GM19438 (cell line): ENCODE data around the gene ARFGAP1.

Experiments
- ATAC-seq: cut with Tn5 transposase; IDR thresholded peaks from one replicate; pipeline ENCODE4 v1.9.1; 2021; ENCODE audit warnings: low read depth; ENCODE audit not compliant: unreplicated experiment

ARFGAP1 gene

DNA sequence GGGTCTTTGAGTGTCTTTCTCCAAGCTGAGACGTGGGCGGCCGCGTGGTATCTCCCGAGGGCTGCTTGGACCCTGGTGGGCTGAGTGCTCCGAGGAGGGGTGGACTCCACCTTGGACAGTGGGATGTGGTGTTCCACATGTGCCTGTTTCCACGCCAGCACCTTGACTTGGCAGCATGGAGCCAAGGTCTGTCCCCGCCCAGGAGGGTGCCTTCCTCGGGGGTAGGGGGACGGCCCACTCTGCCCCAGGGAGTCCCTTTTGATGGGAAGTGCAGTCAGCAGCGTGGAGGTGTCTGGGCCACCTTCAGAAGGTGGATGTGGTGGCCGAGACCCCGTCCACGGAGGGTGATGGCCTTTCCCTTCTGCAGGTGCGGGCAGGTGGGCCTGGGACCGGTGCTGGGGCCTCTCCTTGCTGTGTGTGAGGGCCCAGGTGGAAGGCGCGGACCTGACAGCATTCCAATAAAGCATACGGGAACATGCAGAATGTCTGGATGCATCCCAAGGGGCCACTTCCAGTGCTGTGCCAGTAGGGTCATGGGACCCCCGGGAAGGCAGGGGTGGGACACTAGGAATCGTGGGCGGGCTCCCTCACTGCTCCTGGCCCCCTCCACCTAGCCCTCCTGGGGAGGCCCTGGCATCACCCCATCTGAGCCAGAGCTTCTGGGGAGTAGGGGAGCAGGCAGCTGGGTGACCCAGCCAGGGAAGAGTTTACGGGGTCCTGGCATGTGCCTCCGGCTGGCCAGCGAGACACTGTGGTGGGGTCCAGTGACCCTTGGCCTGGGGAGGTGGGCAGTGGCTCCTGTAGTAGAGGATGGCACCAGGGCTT, 16.9 kb downstream of the ARFGAP1 start:
- no peak for ATAC-seq

- no peak for ATAC-seq
Measured at GRCh38 chr20:63290136-63290676, 17.6 kb downstream of the ARFGAP1 start.

DNA sequence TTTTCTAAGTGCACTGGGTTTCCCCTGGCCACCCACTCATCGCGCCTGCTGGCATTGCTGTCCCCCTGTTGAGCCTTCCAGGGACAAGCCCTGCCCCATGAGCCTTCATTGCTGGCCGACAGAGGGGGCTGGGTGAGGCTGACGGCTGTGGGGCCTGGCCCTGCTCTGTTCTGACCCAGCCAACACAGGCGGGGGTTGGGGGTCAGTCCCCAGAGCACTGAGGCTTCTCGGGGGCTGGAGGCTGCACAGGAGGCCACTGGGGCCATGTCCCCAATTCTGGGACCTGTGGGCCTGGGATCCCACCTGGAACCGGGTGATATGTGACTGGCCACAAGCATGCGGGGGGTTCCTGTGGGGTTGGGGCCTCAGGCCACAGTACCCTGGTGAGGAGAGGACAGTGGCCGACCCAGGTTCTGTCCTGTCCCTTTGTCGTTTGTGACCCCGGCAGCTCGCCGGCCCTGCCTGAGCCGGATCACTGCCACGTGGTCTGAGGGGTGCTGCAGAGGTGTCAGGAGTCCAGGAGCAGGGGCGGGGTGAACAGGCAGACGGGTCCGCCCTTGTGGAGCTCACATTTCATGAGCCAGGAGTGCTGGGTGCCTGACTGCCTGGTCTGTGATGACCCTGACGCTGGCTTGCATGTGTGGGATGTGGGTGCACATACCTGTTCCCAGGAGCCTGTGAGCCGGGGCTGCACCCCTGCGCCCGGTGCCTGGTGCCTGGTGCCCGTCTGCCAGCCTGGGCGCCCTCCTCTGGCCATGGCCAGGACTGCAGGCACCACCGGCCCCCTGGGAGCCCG, 18.3 kb downstream of the ARFGAP1 start:
- no peak for ATAC-seq

DNA sequence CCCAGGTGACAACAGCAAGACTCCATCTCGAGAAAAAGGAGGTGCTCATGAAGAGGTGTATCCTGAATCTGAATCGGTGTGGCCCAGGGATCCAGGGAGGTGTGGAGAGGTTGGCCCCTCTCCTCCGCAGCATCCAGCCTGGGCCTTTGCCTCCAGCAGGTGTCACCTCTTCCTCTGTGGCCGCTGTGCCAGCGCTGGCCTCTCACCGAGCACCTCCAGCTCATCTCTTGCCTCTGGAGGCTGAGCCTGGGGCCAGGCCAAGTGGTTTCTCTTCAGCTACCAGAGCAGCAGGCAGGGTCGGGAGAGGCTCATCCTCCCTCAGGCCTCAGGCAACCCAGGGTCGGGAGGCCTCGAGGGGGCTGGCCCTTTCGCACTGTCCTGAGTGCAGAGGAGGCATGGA, 19.2 kb downstream of the ARFGAP1 start:
- ATAC-seq = no peak

- no peak for ATAC-seq
Measured at GRCh38 chr20:63292292-63292701, 19.7 kb downstream of the ARFGAP1 start.

DNA sequence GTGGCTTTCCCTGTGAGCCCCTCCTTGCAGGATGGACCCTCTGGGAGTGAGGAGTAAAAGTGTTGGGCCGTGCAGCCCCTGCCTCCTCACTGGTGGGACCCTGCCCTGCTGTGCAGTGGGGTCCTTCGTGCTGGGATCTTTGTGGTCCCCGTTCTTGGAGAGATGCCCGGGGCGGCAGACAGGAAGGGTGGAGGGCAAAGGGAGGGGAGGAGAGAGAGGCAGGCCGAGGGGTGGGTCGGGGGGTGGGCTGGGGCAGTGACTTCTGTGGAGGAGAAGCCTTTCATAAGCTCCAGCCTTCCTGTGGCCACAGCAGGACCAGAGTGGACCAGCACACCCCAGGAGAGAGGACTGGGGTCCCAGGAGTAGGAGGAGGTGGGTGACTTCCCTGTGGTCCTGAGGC, 20.3 kb downstream of the ARFGAP1 start, which contains the start of gene COL20A1:
Gene COL20A1, plus strand, starts transcription at position 283 of the 400 bp plus-strand sequence. CDS start 1,922 bp downstream, outside the sequence.
- ATAC-seq = no peak

GRCh38 chr20:63293456-63293855, 20.8 kb downstream of the ARFGAP1 start:
- no peak for ATAC-seq

GRCh38 chr20:63293871-63294535, 21.4 kb downstream of the ARFGAP1 start:
- ATAC-seq = no peak

DNA sequence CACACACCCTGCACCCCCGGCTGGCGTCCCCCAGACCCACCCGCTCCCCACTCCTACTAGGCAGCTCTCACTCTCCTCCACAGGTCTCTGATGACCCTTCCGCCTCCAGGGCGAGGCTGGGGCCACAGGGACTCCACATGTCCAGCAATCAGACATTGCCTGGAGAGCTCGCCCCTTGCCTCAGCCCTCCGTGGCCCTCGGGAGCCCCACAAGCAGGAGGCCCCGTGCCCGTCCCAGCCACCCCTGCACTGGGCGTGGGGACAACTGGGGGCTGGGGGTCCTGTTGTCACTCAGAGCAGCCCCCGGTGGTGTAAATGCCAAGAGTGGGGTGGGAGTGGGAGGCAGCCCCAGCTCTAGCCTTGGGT, 21.9 kb downstream of the ARFGAP1 start:
- ATAC-seq = no peak

- no peak for ATAC-seq
Measured at GRCh38 chr20:63295018-63295417, 22.4 kb downstream of the ARFGAP1 start.

DNA sequence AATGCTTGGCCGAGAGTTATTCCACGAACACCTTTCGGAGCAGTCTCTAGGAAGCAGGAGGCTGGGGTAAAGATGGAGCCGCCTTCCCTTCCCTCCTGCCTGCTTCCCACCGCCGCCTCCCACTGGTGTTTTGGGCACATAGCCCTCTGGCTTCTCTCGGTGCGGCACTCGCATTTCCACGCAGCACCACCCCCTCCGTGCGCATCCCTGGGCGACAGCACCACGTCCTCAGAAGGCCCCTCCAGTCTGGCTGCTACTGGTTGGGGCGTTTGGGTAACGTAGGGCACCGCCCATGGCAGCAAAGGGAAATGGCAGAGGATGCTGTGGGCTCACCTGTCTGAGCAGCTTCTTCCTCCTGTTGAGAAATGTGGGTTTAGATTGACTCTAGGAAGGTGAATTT, 22.8 kb downstream of the ARFGAP1 start:
- ATAC-seq = no peak

DNA sequence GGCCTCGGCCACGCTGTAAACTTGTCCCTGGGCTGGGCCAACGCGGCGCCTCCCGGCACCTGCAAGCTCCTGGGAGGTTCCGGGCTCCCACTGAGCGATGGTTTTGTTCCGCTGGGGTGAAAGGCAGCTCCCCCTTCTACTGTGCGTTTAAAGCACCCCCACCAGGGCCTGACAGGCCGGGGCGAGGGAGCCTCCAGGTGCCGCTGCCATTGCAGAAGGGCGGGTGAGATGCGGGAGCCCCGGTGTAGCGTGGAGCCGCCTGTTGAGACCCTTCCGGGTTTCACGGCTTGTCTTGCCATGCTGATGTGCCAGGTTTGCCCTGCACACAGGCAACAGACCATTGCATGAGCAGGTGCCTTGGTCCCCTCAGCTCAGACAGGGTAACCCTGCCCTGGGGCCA, 23.2 kb downstream of the ARFGAP1 start:
- no peak for ATAC-seq

- ATAC-seq = no peak
Measured at GRCh38 chr20:63296531-63297299, 24.1 kb downstream of the ARFGAP1 start.

DNA sequence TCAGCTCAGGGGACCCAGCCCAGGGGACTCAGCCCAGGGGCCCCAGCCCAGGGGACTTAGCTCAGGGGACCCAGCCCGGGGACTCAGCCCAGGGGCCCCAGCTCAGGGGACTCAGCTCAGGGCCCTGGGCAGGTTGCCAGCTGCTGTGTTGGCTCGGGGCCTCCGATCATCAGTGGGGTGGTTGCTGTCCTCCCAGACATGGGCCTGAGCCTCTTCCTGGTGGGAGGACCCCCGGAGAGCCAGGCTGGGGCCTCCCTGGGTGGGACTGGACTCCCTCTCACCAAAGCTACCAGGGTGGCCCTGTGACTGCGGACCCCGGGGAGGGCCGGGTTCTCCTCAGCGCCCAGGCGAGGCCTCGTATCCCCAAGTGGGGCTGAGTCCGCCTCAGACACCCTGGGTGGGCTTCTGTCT, 24.8 kb downstream of the ARFGAP1 start:
- ATAC-seq = no peak

DNA sequence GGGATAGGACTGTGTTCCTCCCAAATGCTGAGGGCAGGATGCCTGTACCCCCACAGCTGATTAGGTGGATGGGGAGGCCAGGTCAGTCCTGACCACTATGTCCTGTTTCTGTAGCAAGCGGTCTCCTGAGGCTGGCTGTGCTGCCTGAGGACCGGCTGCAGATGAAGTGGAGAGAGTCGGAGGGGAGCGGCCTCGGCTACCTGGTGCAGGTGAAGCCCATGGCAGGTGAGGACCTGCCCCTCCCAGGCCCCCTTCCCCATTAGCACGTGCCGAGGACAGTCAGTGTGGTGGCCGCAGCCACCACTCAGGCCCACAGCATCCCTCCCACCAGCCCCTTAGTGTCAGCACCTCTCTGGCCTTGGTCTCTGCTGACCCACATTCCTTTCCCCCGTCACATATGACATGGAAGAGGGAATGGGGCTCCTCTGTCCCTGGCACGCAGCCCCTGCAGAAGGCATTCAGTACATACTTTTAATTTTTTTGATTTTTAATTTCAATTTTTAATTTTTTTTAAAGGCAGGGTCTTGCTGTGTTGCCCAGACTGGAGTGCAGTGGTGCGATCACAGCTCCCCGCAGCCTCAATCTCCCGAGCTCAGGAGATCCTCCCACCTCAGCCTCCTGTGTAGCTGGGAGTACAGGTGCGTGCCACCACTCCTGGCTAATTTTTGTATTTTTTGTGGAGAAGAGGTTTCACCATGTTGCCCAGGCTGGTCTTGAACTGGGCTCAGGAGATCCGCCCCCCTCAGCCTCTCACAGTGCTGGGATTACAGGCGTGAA, 25.4 kb downstream of the ARFGAP1 start:
- ATAC-seq = no peak

DNA sequence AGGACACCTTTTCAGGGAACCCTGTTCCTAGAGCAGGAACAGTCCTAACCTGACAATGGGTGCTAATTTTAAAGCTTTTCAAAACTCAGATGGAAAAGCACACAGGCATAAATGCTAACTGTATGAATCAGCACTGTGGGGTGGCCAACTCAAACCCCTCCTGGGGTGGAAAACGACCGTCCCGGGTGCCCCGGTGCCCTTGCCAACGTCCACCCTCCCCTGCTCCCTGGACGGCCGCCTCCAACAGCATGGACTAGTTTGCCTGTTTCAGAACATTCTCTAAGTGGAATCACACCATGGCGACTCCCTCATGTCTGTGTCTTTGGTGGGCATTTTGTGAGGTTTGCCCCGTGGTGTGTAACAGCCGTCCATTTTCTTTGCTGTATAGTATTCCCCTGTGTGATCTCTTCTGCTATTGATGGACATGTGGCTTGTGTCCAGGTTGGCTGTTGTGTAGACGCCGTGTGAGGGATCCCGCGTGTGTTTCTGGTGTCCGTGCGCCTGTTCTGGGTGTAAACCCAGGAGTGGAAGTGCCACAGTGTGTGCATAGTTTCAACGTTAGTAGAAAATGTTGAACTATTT, 26.2 kb downstream of the ARFGAP1 start:
- no peak for ATAC-seq

GRCh38 chr20:63301671-63302070, 29.1 kb downstream of the ARFGAP1 start:
- no peak for ATAC-seq

DNA sequence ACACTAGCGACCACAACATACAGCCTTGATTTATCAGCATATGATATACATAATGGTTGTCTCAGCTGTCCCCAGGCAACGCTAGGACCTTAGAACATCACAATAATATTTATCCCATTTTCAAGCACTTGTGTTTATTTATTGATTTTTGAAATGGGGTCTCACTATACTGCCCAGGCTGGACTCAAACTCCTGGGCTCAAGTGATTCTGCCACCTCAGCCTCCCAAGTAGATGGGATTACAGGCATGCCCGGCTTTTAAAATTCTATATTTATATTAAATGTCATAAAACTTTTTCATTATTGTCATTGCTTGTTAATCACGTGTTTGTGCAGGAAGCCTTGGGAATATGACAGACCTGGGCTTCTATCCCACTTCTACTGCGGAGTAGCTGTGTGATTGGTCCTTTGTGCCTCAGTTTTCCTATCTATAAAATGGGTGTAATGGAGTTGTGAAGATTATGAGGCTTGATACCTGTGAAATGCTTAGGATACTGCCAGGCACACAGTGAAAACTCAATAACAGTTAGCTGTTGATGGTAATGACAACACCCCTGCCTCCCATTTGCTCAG, 30.6 kb downstream of the ARFGAP1 start:
- no peak for ATAC-seq

DNA sequence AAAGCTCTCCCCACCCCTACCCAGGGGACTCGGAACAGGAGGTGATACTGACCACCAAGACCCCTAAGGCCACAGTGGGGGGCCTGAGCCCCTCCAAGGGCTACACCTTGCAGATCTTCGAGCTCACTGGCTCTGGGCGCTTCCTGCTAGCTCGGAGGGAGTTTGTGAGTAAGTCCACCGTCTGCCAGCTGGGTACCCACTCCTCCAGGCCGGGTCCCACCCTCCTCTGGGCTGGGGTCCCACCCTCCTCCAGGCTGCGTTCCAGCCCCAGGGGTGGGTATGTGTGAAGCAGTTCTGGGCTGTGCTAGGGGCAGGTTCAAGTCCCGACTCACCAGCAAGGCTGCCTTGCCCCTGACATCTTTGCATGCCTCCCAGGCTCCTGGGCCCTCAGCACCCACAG, 32.8 kb downstream of the ARFGAP1 start:
- no peak for ATAC-seq
